HG03354 (cell line): Measurements from ENCODE around the gene PAPPA2.
"Not testable (repeated sequence)": the region's sequence is repeated elsewhere in the genome, so short reads cannot be mapped to it uniquely, and the experiment has no call there.

ENCODE experiments used
- ATAC-seq: cut with Tn5 transposase; IDR thresholded peaks from one replicate; pipeline ENCODE4 v1.9.1; 2021; ENCODE audit warnings: mild to moderate bottlenecking; ENCODE audit not compliant: unreplicated experiment, poor library complexity, severe bottlenecking

Gene PAPPA2

GRCh38 chr1:176741181-176741580 is 278.2 kb downstream of the PAPPA2 start:
- ATAC-seq = no peak

GRCh38 chr1:176742322-176742721 is 279.3 kb downstream of the PAPPA2 start:
- no peak for ATAC-seq

GRCh38 chr1:176744142-176744541 is 281.2 kb downstream of the PAPPA2 start:
- no peak for ATAC-seq

- no peak for ATAC-seq
Observed at GRCh38 chr1:176745945-176746344, 283.0 kb downstream of the PAPPA2 start.

GRCh38 chr1:176752505-176752904 is 289.5 kb downstream of the PAPPA2 start:
- no peak for ATAC-seq

- no peak for ATAC-seq
Observed at GRCh38 chr1:176754676-176755075, 291.7 kb downstream of the PAPPA2 start.

- ATAC-seq = not testable (repeated sequence)
Observed at GRCh38 chr1:176756817-176757216, 293.8 kb downstream of the PAPPA2 start.

- ATAC-seq = no peak
Observed at GRCh38 chr1:176765608-176766007, 302.6 kb downstream of the PAPPA2 start.

GRCh38 chr1:176766779-176767178 is 303.8 kb downstream of the PAPPA2 start:
- ATAC-seq = no peak

- ATAC-seq = no peak
Observed at GRCh38 chr1:176767714-176768136, 304.8 kb downstream of the PAPPA2 start.

GRCh38 chr1:176768532-176768931 is 305.6 kb downstream of the PAPPA2 start:
- no peak for ATAC-seq

GRCh38 chr1:176770066-176770465 is 307.1 kb downstream of the PAPPA2 start:
- ATAC-seq = no peak

- no peak for ATAC-seq
Observed at GRCh38 chr1:176773038-176773437, 310.1 kb downstream of the PAPPA2 start.

- ATAC-seq = no peak
Observed at GRCh38 chr1:176774224-176774623, 311.2 kb downstream of the PAPPA2 start.

GRCh38 chr1:176775378-176775777 is 312.4 kb downstream of the PAPPA2 start:
- no peak for ATAC-seq

- ATAC-seq = no peak
Observed at GRCh38 chr1:176775996-176776395, 313.0 kb downstream of the PAPPA2 start.

- no peak for ATAC-seq
Observed at GRCh38 chr1:176778056-176778455, 315.1 kb downstream of the PAPPA2 start.

GRCh38 chr1:176779992-176780328 is 317.0 kb downstream of the PAPPA2 start:
- ATAC-seq = no peak

GRCh38 chr1:176783309-176783708 is 320.3 kb downstream of the PAPPA2 start:
- no peak for ATAC-seq

GRCh38 chr1:176785056-176785455 is 322.1 kb downstream of the PAPPA2 start:
- ATAC-seq = no peak

GRCh38 chr1:176785791-176786190 is 322.8 kb downstream of the PAPPA2 start:
- no peak for ATAC-seq

- ATAC-seq = peak; percentile 47
Observed at GRCh38 chr1:176786274-176786673, 323.3 kb downstream of the PAPPA2 start.
